RWPE2 (cell line): ENCODE data around the gene STK38L.

Source experiments
- ATAC-seq: fragments of 200-7000 bp; cut with Tn5 transposase; 3 replicates; pipeline ENCODE4 v1.9.1; 2021; ENCODE audit warnings: low read depth
- DNase-seq: peaks from one replicate; pipeline ENCODE4 v3.0.0-alpha.2; 2020; ENCODE audit warnings: low spot score
- H3K27ac ChIP-seq: fragments of 450-650 bp; 2 replicates; pipeline ENCODE4 v1.5.1; 2017; ENCODE audit warnings: mild to moderate bottlenecking; ENCODE audit not compliant: poor library complexity, severe bottlenecking
- H3K27me3 ChIP-seq: fragments of 250-450 bp; sonication (Bioruptor Pico); 2 replicates; pipeline ENCODE4 v1.5.1; 2021; ENCODE audit warnings: mild to moderate bottlenecking, moderate library complexity; ENCODE audit not compliant: insufficient read depth, poor library complexity, severe bottlenecking
- H3K36me3 ChIP-seq: fragments of 250-450 bp; sonication (Bioruptor Pico); 2 replicates; pipeline ENCODE4 v1.5.1; 2020; ENCODE audit warnings: low read depth, mild to moderate bottlenecking, moderate library complexity
- H3K4me1 ChIP-seq: fragments of 250-450 bp; sonication (Bioruptor Pico); 2 replicates; pipeline ENCODE4 v1.5.1; 2021; ENCODE audit warnings: mild to moderate bottlenecking, moderate library complexity; ENCODE audit not compliant: insufficient read depth, poor library complexity, severe bottlenecking
- H3K4me3 ChIP-seq: fragments of 250-450 bp; sonication (Bioruptor Pico); 2 replicates; pipeline ENCODE4 v1.5.1; 2021; ENCODE audit warnings: mild to moderate bottlenecking, moderate library complexity; ENCODE audit not compliant: severe bottlenecking
- H3K9me3 ChIP-seq: fragments of 250-450 bp; sonication (Bioruptor Pico); 2 replicates; pipeline ENCODE4 v1.5.1; 2021; ENCODE audit warnings: mild to moderate bottlenecking, moderate library complexity; ENCODE audit not compliant: severe bottlenecking
- TF ChIP-seq, protein P1 (sequence below): fragments of 450-650 bp; IDR thresholded peaks from one replicate; pipeline ENCODE4 v1.5.1; 2017; ENCODE audit warnings: mild to moderate bottlenecking, moderate library complexity; ENCODE audit not compliant: poor library complexity, severe bottlenecking

STK38L gene

DNA sequence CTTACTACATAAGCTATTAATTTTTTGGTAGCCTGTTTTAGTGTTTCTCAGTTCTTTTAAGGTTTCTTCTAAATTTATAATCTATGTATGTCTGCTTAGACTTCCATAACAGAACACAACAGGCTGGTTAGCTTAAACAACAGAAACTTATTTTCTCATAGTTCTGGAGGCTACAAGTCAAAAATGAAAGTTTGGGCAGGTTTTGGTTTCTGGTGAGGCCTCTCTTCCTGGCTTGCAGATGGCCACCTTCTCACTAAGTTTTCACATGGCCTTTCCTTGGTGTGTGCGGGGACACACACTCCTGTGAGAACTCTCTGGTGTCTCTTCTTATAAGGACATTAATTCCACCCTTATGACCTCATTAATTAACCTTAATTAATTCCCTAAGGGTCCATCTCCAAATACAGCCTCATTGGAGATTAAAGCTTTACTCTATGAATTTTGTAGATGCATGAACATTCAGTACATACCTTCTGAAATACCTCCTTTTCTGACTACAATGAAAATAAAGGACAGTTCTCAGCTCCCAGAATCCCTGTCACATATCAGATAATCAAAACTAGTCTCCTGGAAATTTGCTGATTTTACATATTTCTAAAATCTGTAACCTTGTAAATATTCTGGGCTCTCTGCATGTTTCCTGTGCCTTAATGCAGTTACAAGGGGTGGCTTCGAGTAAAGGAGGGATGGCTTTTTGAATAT, 65.4 kb downstream of the STK38L start:
- H3K36me3 ChIP-seq = no peaks in the 10 kb centered on the region
- H3K4me3 ChIP-seq = no peak overlapping the region
- no peak for ATAC-seq
- H3K27ac ChIP-seq = no peak overlapping the region
- H3K4me1 ChIP-seq = no peaks in the 10 kb centered on the region
- H3K9me3 ChIP-seq = no peaks in the 10 kb centered on the region
- no peaks in the 10 kb centered on the region for H3K27me3 ChIP-seq
- no peak for DNase-seq
- TF ChIP-seq, protein P1, sequence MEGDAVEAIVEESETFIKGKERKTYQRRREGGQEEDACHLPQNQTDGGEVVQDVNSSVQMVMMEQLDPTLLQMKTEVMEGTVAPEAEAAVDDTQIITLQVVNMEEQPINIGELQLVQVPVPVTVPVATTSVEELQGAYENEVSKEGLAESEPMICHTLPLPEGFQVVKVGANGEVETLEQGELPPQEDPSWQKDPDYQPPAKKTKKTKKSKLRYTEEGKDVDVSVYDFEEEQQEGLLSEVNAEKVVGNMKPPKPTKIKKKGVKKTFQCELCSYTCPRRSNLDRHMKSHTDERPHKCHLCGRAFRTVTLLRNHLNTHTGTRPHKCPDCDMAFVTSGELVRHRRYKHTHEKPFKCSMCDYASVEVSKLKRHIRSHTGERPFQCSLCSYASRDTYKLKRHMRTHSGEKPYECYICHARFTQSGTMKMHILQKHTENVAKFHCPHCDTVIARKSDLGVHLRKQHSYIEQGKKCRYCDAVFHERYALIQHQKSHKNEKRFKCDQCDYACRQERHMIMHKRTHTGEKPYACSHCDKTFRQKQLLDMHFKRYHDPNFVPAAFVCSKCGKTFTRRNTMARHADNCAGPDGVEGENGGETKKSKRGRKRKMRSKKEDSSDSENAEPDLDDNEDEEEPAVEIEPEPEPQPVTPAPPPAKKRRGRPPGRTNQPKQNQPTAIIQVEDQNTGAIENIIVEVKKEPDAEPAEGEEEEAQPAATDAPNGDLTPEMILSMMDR = no peak

DNA sequence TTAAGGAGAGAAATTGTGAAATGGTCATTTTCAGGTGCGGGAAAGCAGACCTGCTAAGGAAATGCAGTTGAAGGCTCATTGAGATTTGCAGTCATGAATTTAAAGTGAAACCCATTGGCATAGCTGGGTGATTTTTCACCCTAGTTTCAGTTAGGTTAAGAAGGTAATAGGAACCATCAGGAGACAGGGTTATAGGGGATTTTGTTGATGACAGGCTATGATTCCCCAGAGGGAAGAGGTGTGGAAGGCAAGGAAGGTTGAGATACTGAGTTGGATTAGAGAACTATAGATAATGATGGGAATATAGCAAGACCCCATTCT, 65.9 kb downstream of the STK38L start:
- no peaks in the 10 kb centered on the region for H3K4me1 ChIP-seq
- H3K4me3 ChIP-seq = no peak overlapping the region
- no peaks in the 10 kb centered on the region for H3K36me3 ChIP-seq
- ATAC-seq = no peak
- no peak for DNase-seq
- no peak overlapping the region for H3K27ac ChIP-seq
- no peaks in the 10 kb centered on the region for H3K27me3 ChIP-seq
- H3K9me3 ChIP-seq = no peaks in the 10 kb centered on the region
- TF ChIP-seq, protein P1 = no peak

DNA sequence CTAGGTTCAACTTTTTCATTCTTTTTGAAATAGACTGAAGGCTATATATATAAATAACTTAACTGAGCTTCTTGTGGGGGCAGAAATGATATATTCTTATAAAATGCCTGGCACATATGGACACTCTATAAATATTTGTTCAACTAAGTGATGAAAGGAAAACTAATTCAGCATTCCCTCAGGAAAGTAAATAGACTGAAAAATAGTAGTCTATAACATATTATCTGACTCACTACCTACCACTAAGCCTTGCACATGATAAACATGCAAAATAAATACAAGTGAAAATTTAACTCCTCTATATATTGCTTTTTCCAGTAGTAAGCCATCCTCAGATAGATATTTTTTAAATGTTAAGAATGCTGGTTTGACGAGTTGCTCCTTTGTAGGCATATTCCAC, 72.9 kb downstream of the STK38L start:
- no peak overlapping the region for H3K27ac ChIP-seq
- H3K36me3 ChIP-seq = peaks cover 14% of the 10 kb centered on the region; the same call in 1 of the 2 replicates
- no peaks in the 10 kb centered on the region for H3K4me1 ChIP-seq
- no peaks in the 10 kb centered on the region for H3K27me3 ChIP-seq
- ATAC-seq (no peak), DNase-seq (no peak)
- H3K4me3 ChIP-seq = no peak overlapping the region
- no peaks in the 10 kb centered on the region for H3K9me3 ChIP-seq
- TF ChIP-seq, protein P1 = no peak

DNA sequence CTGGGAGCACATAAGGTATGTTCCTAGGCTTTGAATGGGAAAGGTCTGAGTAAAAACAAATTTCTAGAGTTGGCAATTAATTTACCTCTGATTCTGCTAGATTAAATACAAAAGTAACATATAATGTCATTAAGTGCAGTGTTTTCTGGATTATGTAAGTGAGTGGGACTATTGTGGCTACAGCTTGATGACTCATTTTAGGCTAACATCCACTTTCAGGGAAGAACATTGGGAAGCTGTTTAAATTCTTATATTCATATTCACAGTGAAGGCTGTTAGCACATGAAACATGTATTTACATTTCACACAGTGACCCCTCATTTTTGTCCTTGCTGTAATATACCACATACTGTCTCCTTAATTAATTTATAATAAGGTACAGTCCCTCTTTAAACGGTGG, 75.3 kb downstream of the STK38L start:
- Histone ChIP-seq H3K4me3 (no peak overlapping the region), H3K36me3 (peaks cover 21% of the 10 kb centered on the region; the same call in 1 of the 2 replicates), H3K9me3 (no peaks in the 10 kb centered on the region), H3K27me3 (no peaks in the 10 kb centered on the region), H3K4me1 (no peaks in the 10 kb centered on the region), H3K27ac (no peak overlapping the region)
- TF ChIP-seq, protein P1 = no peak
- no peak for ATAC-seq
- DNase-seq = no peak

DNA sequence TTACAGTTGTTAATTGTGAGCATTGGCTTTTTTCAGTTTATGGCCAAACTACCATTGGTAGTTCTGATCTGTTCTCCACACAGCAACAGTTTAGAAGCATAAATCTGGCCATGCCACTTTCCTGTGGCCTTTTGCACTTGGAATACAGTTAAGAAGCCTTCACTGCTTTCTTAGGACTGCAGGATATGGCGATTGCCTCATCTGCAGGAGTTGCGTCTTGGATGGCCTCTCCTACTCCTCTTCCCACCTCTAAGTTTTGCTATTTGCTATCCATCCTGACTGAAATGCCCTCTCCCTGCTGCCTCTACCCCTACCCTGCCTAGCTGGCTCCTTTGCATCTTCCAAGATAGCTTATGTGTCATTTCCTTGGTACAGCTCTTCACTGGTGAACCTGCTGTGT, 75.8 kb downstream of the STK38L start:
- H3K36me3 ChIP-seq = peaks cover 21% of the 10 kb centered on the region; the same call in 1 of the 2 replicates
- H3K4me3 ChIP-seq = no peak overlapping the region
- H3K4me1 ChIP-seq = no peaks in the 10 kb centered on the region
- no peaks in the 10 kb centered on the region for H3K9me3 ChIP-seq
- no peak for DNase-seq
- H3K27me3 ChIP-seq = no peaks in the 10 kb centered on the region
- no peak overlapping the region for H3K27ac ChIP-seq
- no peak for ATAC-seq
- TF ChIP-seq, protein P1 = no peak
